ENCODE data around the gene CDK5RAP1. TPM values are rescaled to one million over a fixed set of nuclear protein-coding genes. Genes with fewer than 3 reads are reported as not detected.

Gene CDK5RAP1
- total RNA-seq, 1 experiment from 2014 or later, result 53.4 TPM

GRCh38 chr20:33312583-33312982 is 88.7 kb downstream of the CDK5RAP1 start:
- no peaks in the 10 kb centered on the region for H3K36me3 ChIP-seq (ENCODE audit: low read depth, low read length)
- TF ChIP-seq EZH2phosphoT487 (IDR thresholded peaks at IDR 0.05; ENCODE audit: borderline replicate concordance, low read length) (no peak), CTCF (conservative IDR thresholded peaks at IDR 0.05; ENCODE audit: low read depth, low read length) (no peak), EZH2 (IDR thresholded peaks at IDR 0.05; ENCODE audit: low read length, unreplicated experiment) (no peak)
- no peak for DNase-seq
- no peak overlapping the region for H2AFZ ChIP-seq (ENCODE audit: low read length)
- no peaks in the 10 kb centered on the region for H3K79me2 ChIP-seq (ENCODE audit: low read length)
- no peaks in the 10 kb centered on the region for H4K20me1 ChIP-seq (ENCODE audit: low read length)
- no peak overlapping the region for H3K4me2 ChIP-seq (ENCODE audit: low read length)
- H3K4me3 ChIP-seq (ENCODE audit: low read length), result no peak overlapping the region
- ATAC-seq, result no peak
- POLR2A ChIA-PET (ENCODE audit: unreplicated experiment), result no interaction called here
- H3K27me3 ChIP-seq (ENCODE audit: low read length), result peaks cover 2% of the 10 kb centered on the region; the same call in 1 of the 2 replicates
- H3K9me2 ChIP-seq (replicated peaks; ENCODE audit: low read length), result no peaks in the 10 kb centered on the region
- no TSS peak for BruUV-seq (replicated peaks)
- no peaks in the 10 kb centered on the region for H3K9me3 ChIP-seq (ENCODE audit: low read length)
- intact Hi-C loops (cut with micrococcal nuclease), result no loop called here
- CTCF ChIA-PET, result no interaction called here
- no peak overlapping the region for H3K27ac ChIP-seq (ENCODE audit: low read length)
- no peaks in the 10 kb centered on the region for H3F3A ChIP-seq (ENCODE audit: low read length, unreplicated experiment)
- no peaks in the 10 kb centered on the region for H3K4me1 ChIP-seq (ENCODE audit: insufficient read depth, low read length)
- no peak overlapping the region for H3K9ac ChIP-seq (ENCODE audit: low read length)

- no peak overlapping the region for H3K4me2 ChIP-seq (ENCODE audit: low read length)
- POLR2A ChIA-PET (ENCODE audit: unreplicated experiment), result interaction anchor here (0.6 kb wide), 1 partner anchor 878 kb away, joined by 4 read pairs; no protein-coding TSS in a partner anchor
- TF ChIP-seq CTCF (conservative IDR thresholded peaks at IDR 0.05; ENCODE audit: low read depth, low read length), result no peak
- CTCF ChIA-PET, result no interaction called here
- H2AFZ ChIP-seq (ENCODE audit: low read length), result no peak overlapping the region
- H3F3A ChIP-seq (ENCODE audit: low read length, unreplicated experiment), result no peaks in the 10 kb centered on the region
- DNase-seq, result no peak
- intact Hi-C loops (cut with micrococcal nuclease), result no loop called here
- no peaks in the 10 kb centered on the region for H3K79me2 ChIP-seq (ENCODE audit: low read length)
- H4K20me1 ChIP-seq (ENCODE audit: low read length), result no peaks in the 10 kb centered on the region
- no TSS peak for BruUV-seq (replicated peaks)
- H3K4me1 ChIP-seq (ENCODE audit: insufficient read depth, low read length), result no peaks in the 10 kb centered on the region
- H3K9ac ChIP-seq (ENCODE audit: low read length), result no peak overlapping the region
- no peaks in the 10 kb centered on the region for H3K36me3 ChIP-seq (ENCODE audit: low read depth, low read length)
- H3K27me3 ChIP-seq (ENCODE audit: low read length), result no peaks in the 10 kb centered on the region
- no peaks in the 10 kb centered on the region for H3K9me3 ChIP-seq (ENCODE audit: low read length)
- ATAC-seq, result no peak
- H3K4me3 ChIP-seq (ENCODE audit: low read length), result no peak overlapping the region
- no peaks in the 10 kb centered on the region for H3K9me2 ChIP-seq (replicated peaks; ENCODE audit: low read length)
- H3K27ac ChIP-seq (ENCODE audit: low read length), result no peak overlapping the region
These were observed 89.3 kb downstream of the CDK5RAP1 start for GRCh38 chr20:33311996-33312395.

- no TSS peak for BruUV-seq (replicated peaks)
- TF ChIP-seq EZH2 (IDR thresholded peaks at IDR 0.05; ENCODE audit: low read length, unreplicated experiment) (no peak), EZH2phosphoT487 (IDR thresholded peaks at IDR 0.05; ENCODE audit: borderline replicate concordance, low read length) (no peak), CTCF (conservative IDR thresholded peaks at IDR 0.05; ENCODE audit: low read depth, low read length) (no peak)
- ChIA-PET POLR2A (ENCODE audit: unreplicated experiment) (no interaction called here), CTCF (no interaction called here)
- no peak for ATAC-seq
- no peaks in the 10 kb centered on the region for H4K20me1 ChIP-seq (ENCODE audit: low read length)
- no peaks in the 10 kb centered on the region for H3F3A ChIP-seq (ENCODE audit: low read length, unreplicated experiment)
- no peaks in the 10 kb centered on the region for H3K9me2 ChIP-seq (replicated peaks; ENCODE audit: low read length)
- no peaks in the 10 kb centered on the region for H3K9me3 ChIP-seq (ENCODE audit: low read length)
- no peak overlapping the region for H3K4me3 ChIP-seq (ENCODE audit: low read length)
- intact Hi-C loops (cut with micrococcal nuclease), result no loop called here
- H3K36me3 ChIP-seq (ENCODE audit: low read depth, low read length), result no peaks in the 10 kb centered on the region
- H3K4me2 ChIP-seq (ENCODE audit: low read length), result no peak overlapping the region
- no peaks in the 10 kb centered on the region for H3K4me1 ChIP-seq (ENCODE audit: insufficient read depth, low read length)
- H3K27me3 ChIP-seq (ENCODE audit: low read length), result no peaks in the 10 kb centered on the region
- no peaks in the 10 kb centered on the region for H3K79me2 ChIP-seq (ENCODE audit: low read length)
- H3K27ac ChIP-seq (ENCODE audit: low read length), result no peak overlapping the region
- no peak overlapping the region for H3K9ac ChIP-seq (ENCODE audit: low read length)
- no peak for DNase-seq
- H2AFZ ChIP-seq (ENCODE audit: low read length), result no peak overlapping the region
These were observed 90.3 kb downstream of the CDK5RAP1 start for GRCh38 chr20:33311011-33311410.

Measured in PC-3 (cell line).